ENCODE data around the gene UNK.

Gene UNK

DNA sequence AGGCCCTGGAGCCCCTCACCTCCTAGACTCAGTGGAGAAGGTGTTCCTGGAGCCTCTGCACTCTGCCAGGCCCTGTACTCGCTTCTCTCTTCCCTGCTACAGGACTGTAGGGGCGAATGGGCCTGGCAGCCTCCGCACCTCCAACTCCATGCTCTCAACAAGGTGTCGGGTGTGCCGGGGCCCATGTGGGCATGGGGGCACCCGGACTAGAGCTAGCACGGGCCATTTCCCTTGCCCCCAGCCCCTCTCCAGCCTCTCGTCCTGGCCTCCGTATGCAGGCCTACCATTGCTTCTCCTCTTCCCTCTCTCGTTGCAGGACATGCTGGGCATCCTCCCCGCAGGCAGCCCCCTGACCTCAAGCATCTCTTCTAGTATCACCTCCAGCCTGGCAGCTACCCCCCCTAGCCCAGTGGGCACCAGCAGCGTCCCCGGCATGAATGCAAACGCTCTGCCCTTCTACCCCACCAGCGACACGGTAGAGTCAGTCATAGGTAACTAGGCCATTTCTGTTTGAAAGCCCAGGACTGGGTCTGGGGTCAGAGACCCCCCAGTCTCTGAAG, 33.8 kb downstream of the UNK start:
- H3K27ac ChIP-seq (ENCODE audit: low read length) = no peak overlapping the region
- H4K20me1 ChIP-seq (ENCODE audit: insufficient read depth, low read length) = no peaks in the 10 kb centered on the region
- no peak overlapping the region for H3K4me2 ChIP-seq (ENCODE audit: low read length)
- no peaks in the 10 kb centered on the region for H3K4me1 ChIP-seq (ENCODE audit: low read length)
- no peaks in the 10 kb centered on the region for H3K9me3 ChIP-seq (ENCODE audit: insufficient read depth, low read length)
- no peak overlapping the region for H3K9ac ChIP-seq (ENCODE audit: low read length)
- TF ChIP-seq, protein P1, sequence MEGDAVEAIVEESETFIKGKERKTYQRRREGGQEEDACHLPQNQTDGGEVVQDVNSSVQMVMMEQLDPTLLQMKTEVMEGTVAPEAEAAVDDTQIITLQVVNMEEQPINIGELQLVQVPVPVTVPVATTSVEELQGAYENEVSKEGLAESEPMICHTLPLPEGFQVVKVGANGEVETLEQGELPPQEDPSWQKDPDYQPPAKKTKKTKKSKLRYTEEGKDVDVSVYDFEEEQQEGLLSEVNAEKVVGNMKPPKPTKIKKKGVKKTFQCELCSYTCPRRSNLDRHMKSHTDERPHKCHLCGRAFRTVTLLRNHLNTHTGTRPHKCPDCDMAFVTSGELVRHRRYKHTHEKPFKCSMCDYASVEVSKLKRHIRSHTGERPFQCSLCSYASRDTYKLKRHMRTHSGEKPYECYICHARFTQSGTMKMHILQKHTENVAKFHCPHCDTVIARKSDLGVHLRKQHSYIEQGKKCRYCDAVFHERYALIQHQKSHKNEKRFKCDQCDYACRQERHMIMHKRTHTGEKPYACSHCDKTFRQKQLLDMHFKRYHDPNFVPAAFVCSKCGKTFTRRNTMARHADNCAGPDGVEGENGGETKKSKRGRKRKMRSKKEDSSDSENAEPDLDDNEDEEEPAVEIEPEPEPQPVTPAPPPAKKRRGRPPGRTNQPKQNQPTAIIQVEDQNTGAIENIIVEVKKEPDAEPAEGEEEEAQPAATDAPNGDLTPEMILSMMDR (IDR thresholded peaks at IDR 0.05; ENCODE audit: low read depth, low read length) = no peak
- no peak for TF ChIP-seq EZH2phosphoT487 (IDR thresholded peaks at IDR 0.05; ENCODE audit: low read depth)
- peaks cover 34% of the 10 kb centered on the region for H3K36me3 ChIP-seq (replicated peaks; ENCODE audit: low read depth, low read length)
- H2AFZ ChIP-seq (ENCODE audit: low read depth, low read length) = no peak overlapping the region
- no peaks in the 10 kb centered on the region for H3K79me2 ChIP-seq (ENCODE audit: low read length)
- no peaks in the 10 kb centered on the region for H3K27me3 ChIP-seq (ENCODE audit: low read depth, low read length)
- no peak overlapping the region for H3K4me3 ChIP-seq (ENCODE audit: low read length)

DNA sequence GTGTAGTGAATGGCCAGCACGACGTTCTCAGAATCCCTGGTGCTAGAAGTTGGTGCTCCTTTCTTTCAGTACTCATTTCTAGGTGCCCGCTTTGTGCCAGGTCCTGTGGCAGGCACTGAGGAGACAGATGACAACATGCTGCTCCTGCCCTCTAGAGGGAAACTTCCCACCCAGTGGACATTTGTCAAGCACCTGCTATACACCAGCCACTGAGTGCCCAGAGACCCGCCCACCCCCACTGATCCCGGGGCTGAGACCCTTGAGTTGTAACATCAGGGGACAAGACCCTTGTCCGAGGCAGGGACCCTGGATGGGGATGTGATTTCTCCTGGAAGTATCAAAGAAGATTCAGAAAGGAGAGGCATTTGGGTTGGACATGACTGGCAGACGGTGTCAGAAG, 34.5 kb downstream of the UNK start:
- H3K27me3 ChIP-seq (ENCODE audit: low read depth, low read length) = no peaks in the 10 kb centered on the region
- H3K27ac ChIP-seq (ENCODE audit: low read length) = no peak overlapping the region
- H4K20me1 ChIP-seq (ENCODE audit: insufficient read depth, low read length) = no peaks in the 10 kb centered on the region
- peaks cover 37% of the 10 kb centered on the region for H3K36me3 ChIP-seq (replicated peaks; ENCODE audit: low read depth, low read length)
- no peak for TF ChIP-seq EZH2phosphoT487 (IDR thresholded peaks at IDR 0.05; ENCODE audit: low read depth)
- TF ChIP-seq, protein P1 (IDR thresholded peaks at IDR 0.05; ENCODE audit: low read depth, low read length) = no peak
- H3K79me2 ChIP-seq (ENCODE audit: low read length) = no peaks in the 10 kb centered on the region
- H3K9me3 ChIP-seq (ENCODE audit: insufficient read depth, low read length) = no peaks in the 10 kb centered on the region
- H2AFZ ChIP-seq (ENCODE audit: low read depth, low read length) = no peak overlapping the region
- no peaks in the 10 kb centered on the region for H3K4me1 ChIP-seq (ENCODE audit: low read length)
- H3K9ac ChIP-seq (ENCODE audit: low read length) = no peak overlapping the region
- no peak overlapping the region for H3K4me2 ChIP-seq (ENCODE audit: low read length)
- H3K4me3 ChIP-seq (ENCODE audit: low read length) = no peak overlapping the region

GRCh38 chr17:75819678-75820077, 35.1 kb downstream of the UNK start:
- H3K27me3 ChIP-seq (ENCODE audit: low read depth, low read length) = no peaks in the 10 kb centered on the region
- no peak overlapping the region for H3K4me2 ChIP-seq (ENCODE audit: low read length)
- no peaks in the 10 kb centered on the region for H4K20me1 ChIP-seq (ENCODE audit: insufficient read depth, low read length)
- H3K4me3 ChIP-seq (ENCODE audit: low read length) = no peak overlapping the region
- peaks cover 37% of the 10 kb centered on the region for H3K36me3 ChIP-seq (replicated peaks; ENCODE audit: low read depth, low read length)
- H3K27ac ChIP-seq (ENCODE audit: low read length) = no peak overlapping the region
- H3K9ac ChIP-seq (ENCODE audit: low read length) = no peak overlapping the region
- no peaks in the 10 kb centered on the region for H3K4me1 ChIP-seq (ENCODE audit: low read length)
- TF ChIP-seq, protein P1 (IDR thresholded peaks at IDR 0.05; ENCODE audit: low read depth, low read length) = no peak
- no peak for TF ChIP-seq EZH2phosphoT487 (IDR thresholded peaks at IDR 0.05; ENCODE audit: low read depth)
- no peaks in the 10 kb centered on the region for H3K9me3 ChIP-seq (ENCODE audit: insufficient read depth, low read length)
- no peaks in the 10 kb centered on the region for H3K79me2 ChIP-seq (ENCODE audit: low read length)
- H2AFZ ChIP-seq (ENCODE audit: low read depth, low read length) = no peak overlapping the region

GRCh38 chr17:75820094-75821080, 35.8 kb downstream of the UNK start:
- H3K79me2 ChIP-seq (ENCODE audit: low read length) = no peaks in the 10 kb centered on the region
- no peak overlapping the region for H3K27ac ChIP-seq (ENCODE audit: low read length)
- peaks cover 33% of the 10 kb centered on the region for H3K36me3 ChIP-seq (replicated peaks; ENCODE audit: low read depth, low read length)
- H3K27me3 ChIP-seq (ENCODE audit: low read depth, low read length) = no peaks in the 10 kb centered on the region
- no peak overlapping the region for H2AFZ ChIP-seq (ENCODE audit: low read depth, low read length)
- TF ChIP-seq EZH2phosphoT487 (IDR thresholded peaks at IDR 0.05; ENCODE audit: low read depth) = no peak
- TF ChIP-seq, protein P1 (IDR thresholded peaks at IDR 0.05; ENCODE audit: low read depth, low read length) = no peak
- no peaks in the 10 kb centered on the region for H3K9me3 ChIP-seq (ENCODE audit: insufficient read depth, low read length)
- no peaks in the 10 kb centered on the region for H4K20me1 ChIP-seq (ENCODE audit: insufficient read depth, low read length)
- no peak overlapping the region for H3K4me2 ChIP-seq (ENCODE audit: low read length)
- no peaks in the 10 kb centered on the region for H3K4me1 ChIP-seq (ENCODE audit: low read length)
- no peak overlapping the region for H3K4me3 ChIP-seq (ENCODE audit: low read length)
- no peak overlapping the region for H3K9ac ChIP-seq (ENCODE audit: low read length)

All from OCI-LY3 (cell line).